ENCODE results near the gene ASCL2. TPM values are rescaled to one million over a fixed set of nuclear protein-coding genes. Genes with fewer than 3 reads are reported as not detected.
A peak's percentile ranks its signal among the peaks of the same experiment; 100 is the strongest.

The ASCL2 gene
- total and polyA plus RNA-seq, 3 experiments from 2014 or later, result 0.22 to 8.9 (median 0.55) TPM

DNA sequence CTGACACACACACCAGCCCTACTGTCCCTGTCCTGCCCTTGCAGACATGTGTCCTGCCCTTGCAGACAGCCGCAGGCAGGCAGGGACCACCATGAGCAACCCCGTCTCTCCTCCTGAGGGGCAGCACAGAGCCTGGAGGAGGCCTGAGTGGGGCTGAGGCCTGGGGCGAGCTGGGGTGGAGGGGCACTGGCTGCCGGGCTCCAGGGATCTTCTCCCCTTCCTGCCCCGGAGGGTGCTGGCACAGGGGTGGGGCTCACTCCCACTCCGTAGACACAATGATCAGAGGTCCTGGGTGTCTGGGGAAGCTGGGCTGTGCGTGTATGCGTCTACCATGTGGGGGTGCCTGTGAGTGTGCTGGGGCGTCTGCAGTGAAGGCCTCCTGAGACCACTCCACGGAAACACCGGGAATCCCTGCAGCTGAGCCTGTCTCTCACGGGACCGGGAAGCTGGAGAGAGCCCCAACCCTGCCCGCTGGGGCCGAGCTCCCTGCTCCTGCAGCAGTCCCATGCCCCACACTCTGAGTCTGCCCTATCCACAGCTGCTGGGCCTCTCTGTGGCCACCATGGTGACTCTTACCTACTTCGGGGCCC, 32.0 kb upstream of the ASCL2 start:
- Mint-ChIP-seq H3K27me3 (no peaks in the 10 kb centered on the region), H3K27ac (peak overlapping the region; percentile 80 to 97 (median 93)), H3K4me3 (peak overlapping the region; percentile 94 to 98 (median 96)), H3K36me3 (peaks cover 0 to 16% (median 0%) of the 10 kb centered on the region in 3 donors), H3K9me3 (no peaks in the 10 kb centered on the region), H3K4me1 (peaks cover 41 to 88% (median 47%) of the 10 kb centered on the region in 3 donors)
- Histone ChIP-seq H3K4me1 (ENCODE audit: insufficient read depth, low read length) (peaks cover 76% of the 10 kb centered on the region), H3K27ac (ENCODE audit: low read depth, low read length) (peak overlapping the region; percentile 79), H3K27me3 (ENCODE audit: insufficient read depth, low read length, poor library complexity, severe bottlenecking) (no peaks in the 10 kb centered on the region), H3K36me3 (ENCODE audit: insufficient read depth, low read length) (peaks cover 4% of the 10 kb centered on the region), H3K4me3 (ENCODE audit: low read length) (peak overlapping the region; percentile 88), H3K9me3 (ENCODE audit: low read length) (no peaks in the 10 kb centered on the region)
- DNase-seq, result peak in 2 of 5 donors; percentile 26 to 52
- POLR2A ChIA-PET, result interaction anchor here (0.5 to 1.4 kb wide), 4 partner anchors 84 to 1375 kb away, joined by 3 to 5 read pairs (median 4); partner anchors contain the start of gene TSSC4
- CTCF ChIA-PET, result interaction anchor here (0.7 to 9.7 kb wide), 6 partner anchors 32 to 118 kb away, joined by 3 to 317 read pairs (median 4); partner anchors contain the start of genes ASCL2 and TSSC4

DNA sequence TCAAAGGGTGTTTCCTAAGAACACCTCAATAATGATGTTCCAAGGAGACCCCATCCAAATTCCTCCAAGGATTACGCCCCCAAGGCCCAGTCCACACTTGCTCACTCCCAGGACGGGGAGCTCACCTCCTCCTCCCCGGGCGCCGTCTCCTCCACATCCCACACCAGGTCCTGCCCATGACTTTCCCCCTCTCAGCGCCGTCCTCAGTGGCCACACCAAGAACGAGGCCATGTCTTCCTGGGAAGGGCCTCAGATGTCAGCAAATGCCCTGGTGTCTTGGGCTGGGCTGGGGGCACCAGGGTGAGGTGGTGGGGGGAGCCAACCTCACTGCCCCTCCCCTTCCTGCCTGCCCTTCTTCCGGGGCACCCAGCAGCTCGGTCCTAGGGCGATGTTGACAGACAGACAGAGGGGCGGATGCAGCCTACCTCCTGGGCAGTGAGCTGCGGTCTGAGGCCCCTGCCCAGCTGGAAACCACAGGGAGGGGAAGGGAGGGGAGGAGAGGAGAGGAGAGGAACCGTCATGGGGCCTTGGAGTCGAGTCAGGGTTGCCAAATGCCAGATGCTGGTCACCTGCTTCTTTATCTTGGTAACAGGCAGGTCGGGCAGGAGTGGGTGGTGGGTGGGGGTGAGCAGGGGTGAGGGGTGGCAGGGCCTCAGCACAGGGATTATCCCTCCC, 31.4 kb upstream of the ASCL2 start, which contains the start of the genes C11orf21 and TSPAN32:
TSS of gene C11orf21 (minus strand) at position 288 of the 675 bp plus-strand sequence. CDS start at position 178, 110 bp downstream.
TSS of gene TSPAN32 (plus strand) at position 383 of the 675 bp plus-strand sequence. CDS start at position 520, 137 bp downstream.
- peak within 1 kb of the TSS; percentile 88 for H3K4me3 ChIP-seq (ENCODE audit: low read length)
- Mint-ChIP-seq H3K9me3 (no peaks in the 10 kb centered on the region), H3K36me3 (peaks cover 0 to 19% (median 0%) of the 10 kb centered on the region in 3 donors), H3K27me3 (no peaks in the 10 kb centered on the region), H3K4me1 (peaks cover 43 to 91% (median 50%) of the 10 kb centered on the region in 3 donors), H3K27ac (peak within 1 kb of the TSS; percentile 91 to 98 (median 94)), H3K4me3 (peak within 1 kb of the TSS; percentile 94 to 98 (median 96))
- CTCF ChIA-PET, result interaction anchor here (0.7 to 9.7 kb wide), 5 partner anchors 32 to 118 kb away, joined by 3 to 317 read pairs (median 7); partner anchors contain the start of genes ASCL2 and TSSC4
- H3K4me1 ChIP-seq (ENCODE audit: insufficient read depth, low read length), result peaks cover 72% of the 10 kb centered on the region
- DNase-seq, result peak; percentile 43 to 80 (median 67)
- H3K36me3 ChIP-seq (ENCODE audit: insufficient read depth, low read length), result peaks cover 6% of the 10 kb centered on the region
- no peaks in the 10 kb centered on the region for H3K9me3 ChIP-seq (ENCODE audit: low read length)
- H3K27ac ChIP-seq (ENCODE audit: low read depth, low read length), result peak within 1 kb of the TSS; percentile 79
- POLR2A ChIA-PET, result interaction anchor here (0.9 to 1.4 kb wide), 4 partner anchors 8 to 98 kb away, joined by 4 to 5 read pairs (median 4); partner anchors contain the start of gene TSSC4
- H3K27me3 ChIP-seq (ENCODE audit: insufficient read depth, low read length, poor library complexity, severe bottlenecking), result no peaks in the 10 kb centered on the region

DNA sequence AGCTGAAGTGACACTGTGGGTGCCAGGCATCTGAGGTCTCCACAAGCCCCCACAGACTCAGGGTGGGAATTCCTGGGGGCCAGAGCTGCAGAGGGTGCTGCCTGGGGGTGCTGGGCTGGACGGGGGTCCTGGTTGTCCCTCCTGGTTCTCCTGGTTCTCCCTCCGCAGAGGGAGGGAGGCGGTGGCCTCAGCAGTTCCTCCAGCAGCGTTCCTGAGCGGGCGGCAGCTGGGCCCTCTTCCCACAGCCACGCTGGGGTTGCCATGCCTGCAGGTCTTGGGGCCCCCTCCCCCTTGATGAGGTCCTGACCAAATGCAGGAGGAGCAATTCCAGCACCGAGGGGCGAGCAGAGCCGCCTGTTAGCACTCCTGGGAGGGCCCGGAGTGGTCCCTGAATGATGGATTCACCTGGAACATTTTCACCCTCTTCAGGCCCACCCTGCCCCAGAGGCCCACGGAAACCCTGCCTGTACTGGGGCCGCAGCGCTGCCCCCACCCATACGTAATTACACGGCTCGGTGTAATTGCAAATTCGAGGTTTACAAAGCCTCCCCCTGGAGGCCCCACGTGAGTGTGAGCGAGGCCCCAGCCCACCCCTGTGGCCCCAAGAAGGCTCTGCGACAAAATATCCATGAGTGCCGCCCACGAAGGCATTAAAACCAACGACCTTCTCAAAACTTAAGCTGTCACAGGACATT, 30.7 kb upstream of the ASCL2 start:
- H3K27ac ChIP-seq (ENCODE audit: low read depth, low read length), result peak overlapping the region; percentile 79
- H3K4me1 Mint-ChIP-seq, result peaks cover 37 to 92% (median 45%) of the 10 kb centered on the region in 3 donors

DNA sequence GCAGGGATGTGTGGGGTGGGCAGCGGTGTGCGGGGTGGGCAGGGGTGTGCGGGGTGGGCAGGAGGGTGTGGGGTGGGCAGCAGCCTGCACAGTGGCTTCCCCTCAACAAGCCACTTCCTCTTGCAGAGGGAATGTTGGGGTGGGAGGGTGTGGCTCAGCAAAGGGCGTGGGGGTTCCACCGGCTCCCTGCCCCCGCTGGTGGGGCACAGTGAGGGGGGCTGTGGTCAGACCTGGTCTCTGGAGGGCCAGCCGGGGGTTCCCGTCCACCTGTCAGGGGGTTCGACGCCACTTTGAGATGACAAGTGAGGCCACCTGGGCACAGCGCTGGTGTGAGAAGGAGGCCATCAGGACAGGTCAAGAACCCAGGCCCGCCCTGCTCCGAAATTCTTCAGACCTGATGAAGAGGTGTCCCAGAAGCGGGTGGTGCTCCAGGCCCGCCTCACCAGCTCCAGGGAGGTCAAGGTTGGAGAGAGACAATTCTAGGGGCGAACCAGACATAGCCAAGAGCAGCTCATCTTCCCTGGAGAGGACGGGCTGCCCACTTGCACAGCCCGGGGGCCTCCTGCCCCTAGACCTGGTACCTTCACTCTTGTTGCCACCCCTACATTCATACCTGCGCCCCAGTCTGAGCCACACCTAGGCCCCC, 30.0 kb upstream of the ASCL2 start:
- DNase-seq, result peak in 3 of 5 donors; percentile 46 to 68 (median 60)
- peaks cover 31 to 90% (median 40%) of the 10 kb centered on the region in 3 donors for H3K4me1 Mint-ChIP-seq
- POLR2A ChIA-PET, result no interaction called here

More for the DNA sequence above, 30.7 kb upstream of the ASCL2 start:
- ChIA-PET POLR2A (interaction anchor here (0.9 to 1.0 kb wide), 3 partner anchors 9 to 99 kb away, joined by 4 to 5 read pairs (median 4); partner anchors contain the start of gene TSSC4), CTCF (interaction anchor here (1.1 to 9.7 kb wide), 3 partner anchors 86 to 119 kb away, joined by 3 to 317 read pairs (median 7); no protein-coding TSS in a partner anchor)
- DNase-seq, result peak in 2 of 5 donors; percentile 22 to 51
- Histone ChIP-seq H3K36me3 (ENCODE audit: insufficient read depth, low read length) (peaks cover 6% of the 10 kb centered on the region), H3K27me3 (ENCODE audit: insufficient read depth, low read length, poor library complexity, severe bottlenecking) (no peaks in the 10 kb centered on the region), H3K4me3 (ENCODE audit: low read length) (peak overlapping the region; percentile 88), H3K4me1 (ENCODE audit: insufficient read depth, low read length) (peaks cover 65% of the 10 kb centered on the region), H3K9me3 (ENCODE audit: low read length) (no peaks in the 10 kb centered on the region)
- Mint-ChIP-seq H3K9me3 (no peaks in the 10 kb centered on the region), H3K27me3 (no peaks in the 10 kb centered on the region), H3K4me3 (peak overlapping the region; percentile 94 to 98 (median 96)), H3K36me3 (peaks cover 0 to 19% (median 0%) of the 10 kb centered on the region in 3 donors), H3K27ac (peak overlapping the region; percentile 91 to 98 (median 94))

DNA sequence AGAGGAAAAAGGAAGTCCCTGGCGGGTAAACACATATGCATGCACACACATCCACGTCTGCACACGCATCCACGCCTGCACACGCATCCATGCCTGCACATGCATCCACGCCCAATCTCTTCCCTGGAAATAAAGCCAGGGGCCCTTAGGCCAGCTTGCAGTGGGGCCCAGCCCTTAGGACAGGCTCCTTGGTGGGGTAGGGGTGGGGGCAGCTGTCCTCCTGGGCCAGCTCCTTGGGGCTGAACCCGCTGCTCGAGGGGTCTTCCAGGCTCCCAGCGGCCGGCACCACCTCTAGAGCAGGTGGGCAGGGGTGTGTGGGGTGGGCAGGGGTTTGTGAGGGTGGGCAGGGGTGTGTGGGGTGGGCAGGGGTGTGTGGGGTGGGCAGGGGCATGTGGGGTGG, 29.4 kb upstream of the ASCL2 start:
- ChIA-PET POLR2A (interaction anchor here (1.1 kb wide), 1 partner anchor 599 kb away, joined by 3 read pairs; no protein-coding TSS in a partner anchor), CTCF (interaction anchor here (1.1 to 9.7 kb wide), 6 partner anchors 9 to 149 kb away, joined by 3 to 317 read pairs (median 6); no protein-coding TSS in a partner anchor)
- peak overlapping the region; percentile 68 to 85 (median 78) for H3K4me3 Mint-ChIP-seq
- no peaks in the 10 kb centered on the region for H3K27me3 ChIP-seq (ENCODE audit: insufficient read depth, low read length, poor library complexity, severe bottlenecking)
- H3K27me3 Mint-ChIP-seq, result no peaks in the 10 kb centered on the region
- H3K36me3 ChIP-seq (ENCODE audit: insufficient read depth, low read length), result peaks cover 6% of the 10 kb centered on the region
- no peaks in the 10 kb centered on the region for H3K9me3 Mint-ChIP-seq
- H3K27ac ChIP-seq (ENCODE audit: low read depth, low read length), result no peak overlapping the region
- H3K4me1 Mint-ChIP-seq, result peaks cover 27 to 90% (median 40%) of the 10 kb centered on the region in 3 donors
- H3K4me3 ChIP-seq (ENCODE audit: low read length), result no peak overlapping the region
- DNase-seq, result no peak
- peak overlapping the region in 7 of 8 donors; percentile 55 to 91 (median 77) for H3K27ac Mint-ChIP-seq
- H3K9me3 ChIP-seq (ENCODE audit: low read length), result no peaks in the 10 kb centered on the region
- peaks cover 53% of the 10 kb centered on the region for H3K4me1 ChIP-seq (ENCODE audit: insufficient read depth, low read length)
- peaks cover 0 to 19% (median 0%) of the 10 kb centered on the region in 3 donors for H3K36me3 Mint-ChIP-seq

More for the DNA sequence above, 30.0 kb upstream of the ASCL2 start:
- Mint-ChIP-seq H3K36me3 (peaks cover 0 to 19% (median 0%) of the 10 kb centered on the region in 3 donors), H3K9me3 (no peaks in the 10 kb centered on the region), H3K4me3 (peak overlapping the region; percentile 94 to 98 (median 96)), H3K27ac (peak overlapping the region; percentile 61 to 96 (median 92)), H3K27me3 (no peaks in the 10 kb centered on the region)
- H3K27ac ChIP-seq (ENCODE audit: low read depth, low read length), result peak overlapping the region; percentile 79
- no peaks in the 10 kb centered on the region for H3K27me3 ChIP-seq (ENCODE audit: insufficient read depth, low read length, poor library complexity, severe bottlenecking)
- H3K4me1 ChIP-seq (ENCODE audit: insufficient read depth, low read length), result peaks cover 59% of the 10 kb centered on the region
- CTCF ChIA-PET, result interaction anchor here (1.1 to 9.7 kb wide), 5 partner anchors 10 to 120 kb away, joined by 3 to 317 read pairs (median 7); no protein-coding TSS in a partner anchor
- peak overlapping the region; percentile 88 for H3K4me3 ChIP-seq (ENCODE audit: low read length)
- H3K9me3 ChIP-seq (ENCODE audit: low read length), result no peaks in the 10 kb centered on the region
- peaks cover 6% of the 10 kb centered on the region for H3K36me3 ChIP-seq (ENCODE audit: insufficient read depth, low read length)

DNA sequence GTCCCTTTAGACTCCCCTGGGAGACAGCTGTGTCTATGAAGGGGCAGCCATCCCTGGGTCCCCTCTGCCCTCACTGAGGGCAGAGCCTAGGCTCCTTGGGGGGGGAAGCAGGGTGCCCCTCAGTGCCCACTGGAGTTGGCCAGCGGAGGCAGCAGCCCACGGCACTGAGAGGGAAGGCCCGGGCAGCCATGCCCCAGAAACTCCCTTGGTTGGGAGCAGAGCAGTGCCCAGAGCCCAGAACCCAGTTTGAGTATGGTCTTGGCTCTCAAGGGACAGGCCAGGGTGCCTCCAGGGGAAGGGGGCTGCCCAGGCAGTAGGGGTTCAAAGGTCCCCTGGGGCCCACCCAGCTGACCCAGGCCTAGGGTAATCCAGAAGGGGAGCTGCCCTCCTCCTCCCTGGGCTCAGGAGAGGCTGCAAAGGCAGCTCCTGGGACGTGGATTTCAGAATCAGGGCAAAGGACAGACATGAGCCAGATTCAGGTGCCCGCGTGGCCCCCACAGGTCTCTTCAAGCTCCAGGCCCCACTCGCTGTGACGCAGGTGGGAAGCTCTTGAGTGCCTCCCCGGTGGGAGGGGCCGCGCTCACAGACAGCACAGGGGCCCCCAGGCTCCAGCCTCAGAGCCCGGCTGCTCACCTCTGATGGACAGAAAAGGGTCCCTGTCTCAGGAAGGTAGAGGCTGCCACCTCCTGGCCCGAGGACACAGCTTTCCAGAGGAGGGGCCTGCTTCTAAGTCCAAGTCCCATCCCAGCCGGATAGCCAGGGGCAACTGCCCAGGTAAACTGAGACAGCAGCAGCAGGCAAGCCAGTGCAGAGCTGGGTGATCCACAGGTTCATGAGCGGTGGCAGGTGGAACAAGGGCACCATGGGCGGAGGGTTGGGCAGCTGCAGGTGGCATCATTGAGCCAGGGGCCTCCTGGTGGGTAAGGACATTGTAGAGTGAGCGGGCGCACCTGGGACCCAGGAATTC, 28.7 kb upstream of the ASCL2 start:
- CTCF ChIA-PET, result interaction anchor here (0.9 to 9.7 kb wide), 8 partner anchors 9 to 594 kb away, joined by 3 to 317 read pairs (median 5); no protein-coding TSS in a partner anchor
- Histone ChIP-seq H3K27me3 (ENCODE audit: insufficient read depth, low read length, poor library complexity, severe bottlenecking) (no peaks in the 10 kb centered on the region), H3K9me3 (ENCODE audit: low read length) (no peaks in the 10 kb centered on the region), H3K36me3 (ENCODE audit: insufficient read depth, low read length) (peaks cover 6% of the 10 kb centered on the region), H3K27ac (ENCODE audit: low read depth, low read length) (no peak overlapping the region), H3K4me3 (ENCODE audit: low read length) (no peak overlapping the region), H3K4me1 (ENCODE audit: insufficient read depth, low read length) (peaks cover 53% of the 10 kb centered on the region)
- H3K9me3 Mint-ChIP-seq, result no peaks in the 10 kb centered on the region
- peaks cover 0 to 19% (median 0%) of the 10 kb centered on the region in 3 donors for H3K36me3 Mint-ChIP-seq
- DNase-seq, result peak in 2 of 5 donors; percentile 23 to 77
- POLR2A ChIA-PET, result interaction anchor here (1.1 kb wide), 1 partner anchor 600 kb away, joined by 3 read pairs; no protein-coding TSS in a partner anchor
- peak overlapping the region; percentile 68 to 85 (median 78) for H3K4me3 Mint-ChIP-seq
- H3K27me3 Mint-ChIP-seq, result no peaks in the 10 kb centered on the region
- H3K4me1 Mint-ChIP-seq, result peaks cover 25 to 90% (median 41%) of the 10 kb centered on the region in 3 donors
- peak overlapping the region in 7 of 8 donors; percentile 38 to 91 (median 71) for H3K27ac Mint-ChIP-seq

Data from CD8-positive, alpha-beta memory T cell (primary cell).